ENCODE measurements around the gene DTNB.

DNA sequence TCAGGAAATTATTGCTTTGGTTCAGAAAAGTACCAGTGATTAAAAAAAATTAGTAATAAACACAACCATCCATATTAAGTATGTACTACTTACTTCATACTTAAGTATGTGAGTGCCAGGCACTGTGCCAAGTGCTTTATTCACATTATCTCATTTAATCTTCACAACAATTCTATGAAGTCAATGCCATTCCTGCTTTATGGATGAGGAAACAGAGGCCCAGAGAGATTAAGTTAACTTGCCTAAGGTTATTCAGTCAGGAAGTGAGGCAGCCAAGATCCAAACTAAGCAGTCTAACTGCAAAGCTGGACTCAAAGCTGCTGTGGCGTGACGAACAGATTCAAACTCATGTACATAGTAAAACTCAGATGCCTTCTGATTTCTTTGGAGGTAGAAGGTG is 22.3 kb downstream of the DTNB start:
- TF ChIP-seq ZNF292 (tag by site-specific recombination; IDR thresholded peaks at IDR 0.05; ENCODE audit: borderline replicate concordance, low read depth) (no peak), RBAK (tag by site-specific recombination; IDR thresholded peaks at IDR 0.05) (no peak), CTCF (tag by site-specific recombination; IDR thresholded peaks at IDR 0.05) (no peak), ZNF146 (tag by site-specific recombination; IDR thresholded peaks at IDR 0.05) (no peak), MZF1 (tag by site-specific recombination; IDR thresholded peaks at IDR 0.05; ENCODE audit: borderline replicate concordance) (no peak), ZNF280C (tag by site-specific recombination; IDR thresholded peaks at IDR 0.05) (no peak), TCF7L2 (IDR thresholded peaks at IDR 0.05; ENCODE audit: borderline replicate concordance, low read depth, low read length) (no peak), PBX3 (CRISPR knock-in tag; IDR thresholded peaks at IDR 0.05) (no peak)
